ENCODE measurements around the gene SOX30. TPM values are rescaled to one million over a fixed set of nuclear protein-coding genes. Genes with fewer than 3 reads are reported as not detected.

Gene SOX30
- total RNA-seq, 3 donors from 2014 or later, result 0.22 to 0.29 (median 0.29) TPM

DNA sequence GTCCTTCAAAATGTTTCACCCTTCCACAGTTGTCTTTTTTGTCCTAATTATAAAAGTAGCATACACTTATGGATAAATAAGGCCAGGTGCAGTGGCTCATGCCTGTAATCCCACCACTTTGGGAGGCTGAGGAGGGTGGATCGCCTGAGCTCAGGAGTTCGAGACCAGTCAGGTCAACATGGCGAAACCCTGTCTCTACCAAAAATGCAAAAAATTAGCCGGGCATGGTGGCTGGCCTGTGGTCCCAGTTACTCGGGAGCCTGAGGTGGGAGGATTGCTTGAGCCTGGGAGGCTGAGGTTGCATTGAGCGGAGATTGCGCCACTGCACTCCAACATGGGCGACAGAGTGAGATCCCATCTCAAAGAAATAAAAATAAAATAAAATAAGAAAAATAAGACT, 20.7 kb upstream of the SOX30 start:
- H3K36me3 ChIP-seq (ENCODE audit: low read depth), result no peaks in the 10 kb centered on the region

DNA sequence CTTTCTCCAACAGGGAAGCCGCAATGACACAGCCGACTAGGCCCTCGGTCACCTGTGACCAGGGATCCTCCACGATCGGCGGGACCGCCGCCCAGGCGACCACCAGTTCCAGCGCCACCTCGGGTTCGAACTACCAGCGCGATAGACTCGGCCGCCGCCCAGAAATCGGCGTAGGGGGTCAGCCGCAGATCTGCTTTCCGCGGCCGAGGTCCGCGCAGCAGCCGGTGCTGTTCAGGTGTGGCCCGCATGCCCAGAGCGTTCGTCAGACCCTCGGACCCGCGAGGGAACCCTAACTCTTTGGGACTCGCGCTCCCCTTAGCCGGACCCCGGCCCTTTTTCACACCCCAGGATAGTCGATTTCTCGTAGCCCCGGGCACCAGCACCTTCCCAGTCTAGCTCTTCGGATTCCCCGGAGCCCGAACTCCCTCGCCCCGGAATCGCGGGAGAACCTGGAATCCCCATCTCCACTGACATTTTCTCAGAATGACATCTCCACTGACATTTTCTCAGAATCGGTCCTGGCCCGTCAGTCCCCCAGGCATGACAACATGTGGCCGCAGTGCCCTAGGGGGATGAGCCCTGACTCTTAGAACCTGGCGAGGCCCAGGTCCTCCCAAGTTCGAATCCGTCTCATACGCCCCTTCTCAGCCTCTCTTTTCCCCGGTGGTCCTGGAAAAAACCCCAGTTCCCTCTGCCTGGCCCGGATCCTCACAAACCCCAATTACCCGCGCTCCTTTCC, 19.5 kb upstream of the SOX30 start:
- H3K4me3 ChIP-seq, result peak overlapping the region; percentile 39
- DNase-seq, result peak in 2 of 3 donors; percentile 10 to 75
- no peaks in the 10 kb centered on the region for H3K9me3 ChIP-seq
- no peaks in the 10 kb centered on the region for H3K36me3 ChIP-seq (ENCODE audit: low read depth)
- peaks cover 10% of the 10 kb centered on the region for H3K4me1 ChIP-seq (ENCODE audit: low read depth)
- TF ChIP-seq, protein P1, sequence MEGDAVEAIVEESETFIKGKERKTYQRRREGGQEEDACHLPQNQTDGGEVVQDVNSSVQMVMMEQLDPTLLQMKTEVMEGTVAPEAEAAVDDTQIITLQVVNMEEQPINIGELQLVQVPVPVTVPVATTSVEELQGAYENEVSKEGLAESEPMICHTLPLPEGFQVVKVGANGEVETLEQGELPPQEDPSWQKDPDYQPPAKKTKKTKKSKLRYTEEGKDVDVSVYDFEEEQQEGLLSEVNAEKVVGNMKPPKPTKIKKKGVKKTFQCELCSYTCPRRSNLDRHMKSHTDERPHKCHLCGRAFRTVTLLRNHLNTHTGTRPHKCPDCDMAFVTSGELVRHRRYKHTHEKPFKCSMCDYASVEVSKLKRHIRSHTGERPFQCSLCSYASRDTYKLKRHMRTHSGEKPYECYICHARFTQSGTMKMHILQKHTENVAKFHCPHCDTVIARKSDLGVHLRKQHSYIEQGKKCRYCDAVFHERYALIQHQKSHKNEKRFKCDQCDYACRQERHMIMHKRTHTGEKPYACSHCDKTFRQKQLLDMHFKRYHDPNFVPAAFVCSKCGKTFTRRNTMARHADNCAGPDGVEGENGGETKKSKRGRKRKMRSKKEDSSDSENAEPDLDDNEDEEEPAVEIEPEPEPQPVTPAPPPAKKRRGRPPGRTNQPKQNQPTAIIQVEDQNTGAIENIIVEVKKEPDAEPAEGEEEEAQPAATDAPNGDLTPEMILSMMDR (IDR thresholded peaks at IDR 0.05), result no peak
- intact Hi-C loops (cut with DNase I, micrococcal nuclease), result no loop called here
- ATAC-seq, result peak; percentile 5

More for the DNA sequence above, 20.7 kb upstream of the SOX30 start:
- ATAC-seq (no peak), DNase-seq (no peak)
- TF ChIP-seq, protein P1 (IDR thresholded peaks at IDR 0.05), result no peak
- intact Hi-C loops (cut with DNase I, micrococcal nuclease), result no loop called here
- H3K4me1 ChIP-seq (ENCODE audit: low read depth), result peaks cover 10% of the 10 kb centered on the region
- no peak overlapping the region for H3K4me3 ChIP-seq
- H3K9me3 ChIP-seq, result no peaks in the 10 kb centered on the region

DNA sequence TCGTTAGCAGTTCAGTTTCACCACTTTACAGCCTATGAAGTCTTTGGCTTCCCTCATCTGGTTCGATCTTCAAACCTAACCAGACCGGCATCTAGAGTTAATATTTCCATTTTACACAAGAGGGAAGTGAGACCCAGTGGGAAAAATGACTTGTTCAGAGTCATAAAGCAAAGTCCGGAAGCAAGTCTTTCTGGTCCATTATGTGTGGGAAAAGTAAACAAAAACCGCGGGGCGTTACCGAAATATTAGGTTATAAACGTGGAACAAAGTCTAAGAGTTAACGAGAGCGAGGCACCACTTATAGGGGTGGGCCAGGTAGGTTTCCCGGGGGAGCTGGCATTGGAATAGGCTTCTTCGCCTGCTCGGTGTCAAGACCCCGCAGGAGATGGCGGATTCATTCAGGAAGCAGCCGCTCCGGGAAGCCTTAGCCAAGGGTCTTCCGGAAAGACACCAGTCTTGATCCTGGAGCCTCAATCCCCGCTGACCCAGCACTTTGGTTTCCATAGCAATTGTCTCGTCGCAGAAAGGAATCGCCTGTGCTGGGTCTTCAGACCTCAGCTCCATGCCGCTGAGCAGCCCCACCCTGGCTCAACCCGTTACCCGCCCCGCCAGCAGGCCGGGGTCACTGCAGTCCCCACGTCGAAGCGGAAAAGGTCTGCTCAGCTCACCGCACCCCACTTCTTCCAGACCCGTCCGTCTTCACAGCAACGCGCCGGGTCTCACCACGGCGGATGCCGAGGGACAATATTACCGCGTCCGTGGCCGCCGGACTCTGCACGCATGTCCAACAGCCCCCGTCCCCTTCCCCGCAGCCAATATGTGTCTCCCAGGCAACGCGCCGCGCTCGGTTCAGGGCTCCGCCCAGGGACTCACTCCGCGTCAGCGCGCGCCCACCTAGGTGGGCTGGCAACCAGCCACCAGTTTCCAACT, 18.7 kb upstream of the SOX30 start, which contains the start of gene C5orf52:
Gene C5orf52, plus strand, starts transcription at position 872 of the 930 bp plus-strand sequence. CDS start 82 bp downstream, outside the sequence.
- no peaks in the 10 kb centered on the region for H3K36me3 ChIP-seq (ENCODE audit: low read depth)
- TF ChIP-seq, protein P1 (IDR thresholded peaks at IDR 0.05), result no peak
- H3K9me3 ChIP-seq, result no peaks in the 10 kb centered on the region
- intact Hi-C loops (cut with DNase I, micrococcal nuclease), result no loop called here
- H3K4me1 ChIP-seq (ENCODE audit: low read depth), result peaks cover 10% of the 10 kb centered on the region
- ATAC-seq (peak; percentile 88), DNase-seq (peak in 2 of 3 donors; percentile 77 to 92)
- peak within 1 kb of the TSS; percentile 39 for H3K4me3 ChIP-seq

DNA sequence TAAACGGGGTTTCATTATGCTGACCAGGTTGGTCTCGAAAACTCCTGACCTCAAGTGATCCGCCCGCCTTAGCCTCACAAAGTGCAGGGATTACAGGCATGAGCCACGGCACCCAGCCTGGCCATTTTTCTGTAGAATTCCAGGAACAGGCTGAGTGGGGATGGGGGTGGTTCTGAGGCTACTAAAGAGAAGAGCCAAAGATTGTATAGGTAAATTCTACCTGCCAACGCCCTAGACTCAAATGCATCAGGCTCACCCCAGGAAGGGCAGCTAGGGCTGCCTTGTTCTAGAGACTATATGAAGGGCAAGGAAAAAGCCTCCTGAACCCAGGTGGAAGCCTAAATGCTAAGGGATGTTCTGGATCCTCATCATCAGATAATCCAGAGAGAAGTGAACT, 17.5 kb upstream of the SOX30 start:
- peak; percentile 19 for ATAC-seq
- intact Hi-C loops (cut with DNase I, micrococcal nuclease), result loop anchor here in 1 of 2 donors (5.0 kb wide), 1 partner anchor 73 kb away; the partner anchor contains the start of gene LSM11
- H3K36me3 ChIP-seq (ENCODE audit: low read depth), result no peaks in the 10 kb centered on the region
- H3K4me1 ChIP-seq (ENCODE audit: low read depth), result peaks cover 10% of the 10 kb centered on the region
- H3K9me3 ChIP-seq, result no peaks in the 10 kb centered on the region
- TF ChIP-seq, protein P1 (IDR thresholded peaks at IDR 0.05), result no peak
- DNase-seq, result peak in 2 of 3 donors; percentile 39 to 42
- no peak overlapping the region for H3K4me3 ChIP-seq

DNA sequence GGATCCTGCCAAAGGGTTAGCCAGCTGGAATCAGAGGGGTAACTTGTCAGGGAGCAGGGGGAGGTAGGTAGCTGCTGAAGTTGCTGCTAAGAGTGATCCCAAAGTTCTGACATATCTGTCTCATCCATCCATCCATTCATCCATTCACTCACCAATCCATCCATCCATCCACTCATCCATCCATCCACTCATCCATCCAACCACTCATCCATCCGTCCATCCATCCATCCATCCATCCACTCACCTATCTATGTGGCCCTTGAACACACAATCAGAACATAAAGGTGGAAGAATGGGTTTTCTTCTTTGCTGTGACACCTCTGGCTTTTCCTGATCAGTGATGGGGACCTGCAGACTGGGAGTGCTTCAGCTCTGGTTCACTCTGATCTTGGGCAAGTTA, 16.1 kb upstream of the SOX30 start:
- intact Hi-C loops (cut with DNase I, micrococcal nuclease), result loop anchor here in 1 of 2 donors (5.0 kb wide), 1 partner anchor 74 kb away; the partner anchor contains the start of gene LSM11
- peaks cover 10% of the 10 kb centered on the region for H3K4me1 ChIP-seq (ENCODE audit: low read depth)
- ATAC-seq (no peak), DNase-seq (no peak)
- TF ChIP-seq, protein P1 (IDR thresholded peaks at IDR 0.05), result no peak
- H3K4me3 ChIP-seq, result no peak overlapping the region
- H3K9me3 ChIP-seq, result no peaks in the 10 kb centered on the region
- no peaks in the 10 kb centered on the region for H3K36me3 ChIP-seq (ENCODE audit: low read depth)

All from mucosa of descending colon (tissue), 3 donors.